ENCODE data around the gene NAV1.

NAV1 gene

GRCh38 chr1:201499795-201500669 lies 38.9 kb upstream of the NAV1 start:
- DNase-seq (ENCODE audit: low read depth in 1 of 2, low spot score in 1 of 2): no peak
- in situ Hi-C loops (cut with HindIII; ENCODE audit: low pct_unique_long_range_greater_than_20kb, low sequenced_read_pairs): no loop called here
- no peak for TF ChIP-seq JUND (IDR thresholded peaks at IDR 0.05; ENCODE audit: low read depth)

GRCh38 chr1:201500670-201501120 lies 38.2 kb upstream of the NAV1 start:
- peak in 1 of 2 experiments; percentile 72 for DNase-seq (ENCODE audit: low read depth in 1 of 2, low spot score in 1 of 2)
- no peak for TF ChIP-seq JUND (IDR thresholded peaks at IDR 0.05; ENCODE audit: low read depth)
- in situ Hi-C loops (cut with HindIII; ENCODE audit: low pct_unique_long_range_greater_than_20kb, low sequenced_read_pairs): no loop called here

GRCh38 chr1:201501144-201501543 lies 37.8 kb upstream of the NAV1 start:
- TF ChIP-seq JUND (IDR thresholded peaks at IDR 0.05; ENCODE audit: low read depth): no peak
- no peak for DNase-seq (ENCODE audit: low read depth in 1 of 2, low spot score in 1 of 2)
- in situ Hi-C loops (cut with HindIII; ENCODE audit: low pct_unique_long_range_greater_than_20kb, low sequenced_read_pairs): no loop called here

- peak in 1 of 2 experiments; percentile 25 for DNase-seq (ENCODE audit: low read depth in 1 of 2, low spot score in 1 of 2)
- in situ Hi-C loops (cut with HindIII; ENCODE audit: low pct_unique_long_range_greater_than_20kb, low sequenced_read_pairs): no loop called here
- no peak for TF ChIP-seq JUND (IDR thresholded peaks at IDR 0.05; ENCODE audit: low read depth)
Measured at GRCh38 chr1:201501812-201502510, 37.0 kb upstream of the NAV1 start.

GRCh38 chr1:201502511-201502857 lies 36.4 kb upstream of the NAV1 start:
- no peak for TF ChIP-seq JUND (IDR thresholded peaks at IDR 0.05; ENCODE audit: low read depth)
- no peak for DNase-seq (ENCODE audit: low read depth in 1 of 2, low spot score in 1 of 2)
- in situ Hi-C loops (cut with HindIII; ENCODE audit: low pct_unique_long_range_greater_than_20kb, low sequenced_read_pairs): no loop called here

DNA sequence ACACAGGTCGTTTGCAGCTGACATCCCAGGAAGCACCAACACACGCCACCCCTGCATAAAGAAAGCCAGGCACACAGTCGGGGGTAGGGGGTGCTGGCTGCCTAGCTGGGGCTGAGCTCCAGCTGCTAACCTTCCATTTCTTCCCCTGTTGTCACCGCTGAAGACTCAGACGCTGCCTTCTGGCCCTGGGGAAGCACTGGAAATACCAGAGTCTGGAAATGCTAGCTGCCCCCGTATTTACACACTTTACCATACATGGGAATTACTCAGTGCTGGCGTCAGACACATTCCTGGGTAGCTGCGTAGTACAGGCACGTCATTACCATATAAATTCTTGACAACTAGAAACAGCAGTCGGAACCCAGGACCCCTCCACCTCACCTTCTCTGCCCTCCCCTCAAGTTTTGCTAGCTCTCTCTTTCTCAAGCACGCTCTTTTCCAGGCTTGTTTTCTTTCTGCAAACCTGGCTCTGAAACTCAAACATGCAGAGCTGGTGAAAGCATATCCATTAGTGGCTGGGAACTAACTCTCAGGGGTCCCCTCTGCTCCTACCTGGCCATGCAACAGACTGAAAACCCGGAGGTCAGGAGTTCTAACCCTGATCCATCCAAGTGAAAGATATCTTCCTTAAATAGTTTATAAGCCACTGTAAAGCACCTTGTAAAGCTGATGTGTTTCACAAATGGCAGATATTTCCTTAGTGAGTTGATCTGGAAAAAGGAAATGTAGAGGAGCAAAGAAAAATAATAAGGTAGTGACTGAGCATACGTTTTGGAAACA lies 35.3 kb upstream of the NAV1 start:
- TF ChIP-seq JUND (IDR thresholded peaks at IDR 0.05; ENCODE audit: low read depth): no peak; the same call in 1 of the 2 replicates
- peak; percentile 60 to 90 for DNase-seq (ENCODE audit: low read depth in 1 of 2, low spot score in 1 of 2)
- in situ Hi-C loops (cut with HindIII; ENCODE audit: low pct_unique_long_range_greater_than_20kb, low sequenced_read_pairs): no loop called here

DNA sequence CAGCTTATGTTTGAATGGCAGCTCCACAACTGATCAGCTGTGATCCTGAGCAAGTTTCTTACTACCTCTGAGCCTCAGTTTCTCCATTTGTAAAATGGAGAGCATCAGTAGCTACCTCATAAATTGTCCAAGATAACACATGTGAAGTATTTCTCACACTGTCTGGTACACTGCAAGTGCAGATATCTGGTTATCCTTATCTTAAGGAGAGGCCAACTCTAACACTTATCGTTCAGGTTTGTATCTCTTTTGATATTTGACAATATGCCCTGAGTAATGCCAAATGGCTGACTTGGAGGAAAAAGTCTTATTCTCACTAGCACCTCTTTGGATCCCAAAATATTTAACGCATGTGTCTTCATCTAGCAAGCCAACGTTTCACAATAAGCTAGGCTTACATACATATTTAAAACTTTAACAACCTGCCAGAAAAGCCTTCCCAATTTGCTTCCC lies 34.7 kb upstream of the NAV1 start:
- in situ Hi-C loops (cut with HindIII; ENCODE audit: low pct_unique_long_range_greater_than_20kb, low sequenced_read_pairs): no loop called here
- no peak for DNase-seq (ENCODE audit: low read depth in 1 of 2, low spot score in 1 of 2)
- no peak for TF ChIP-seq JUND (IDR thresholded peaks at IDR 0.05; ENCODE audit: low read depth)

- TF ChIP-seq JUND (IDR thresholded peaks at IDR 0.05; ENCODE audit: low read depth): no peak
- DNase-seq (ENCODE audit: low read depth in 1 of 2, low spot score in 1 of 2): peak in 1 of 2 experiments; percentile 15
- in situ Hi-C loops (cut with HindIII; ENCODE audit: low pct_unique_long_range_greater_than_20kb, low sequenced_read_pairs): no loop called here
Measured at GRCh38 chr1:201504799-201505502, 34.0 kb upstream of the NAV1 start.

- in situ Hi-C loops (cut with HindIII; ENCODE audit: low pct_unique_long_range_greater_than_20kb, low sequenced_read_pairs): no loop called here
- DNase-seq (ENCODE audit: low read depth in 1 of 2, low spot score in 1 of 2): peak; percentile 60 to 74
- TF ChIP-seq JUND (IDR thresholded peaks at IDR 0.05; ENCODE audit: low read depth): no peak
Measured at GRCh38 chr1:201505503-201505890, 33.4 kb upstream of the NAV1 start.

DNA sequence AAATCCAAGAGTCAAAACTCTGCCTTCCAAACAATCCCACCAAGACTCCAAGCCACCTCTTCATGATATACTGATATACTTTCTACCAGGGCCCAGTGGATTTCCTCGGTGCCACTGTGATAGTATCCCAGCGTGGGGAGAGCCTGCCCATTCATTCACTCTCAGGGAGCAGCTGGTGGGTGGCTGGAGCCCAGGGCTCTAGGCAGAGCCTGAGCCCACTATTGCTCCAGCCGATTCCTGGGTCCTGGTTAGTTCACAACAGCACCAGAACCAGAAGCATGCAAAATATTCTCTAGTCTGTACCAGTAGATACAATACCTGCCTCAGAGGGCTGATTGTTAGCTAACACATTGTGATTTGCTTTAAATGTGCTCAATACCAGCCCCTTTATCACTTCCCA lies 32.8 kb upstream of the NAV1 start:
- TF ChIP-seq JUND (IDR thresholded peaks at IDR 0.05; ENCODE audit: low read depth): no peak
- DNase-seq (ENCODE audit: low read depth in 1 of 2, low spot score in 1 of 2): no peak
- in situ Hi-C loops (cut with HindIII; ENCODE audit: low pct_unique_long_range_greater_than_20kb, low sequenced_read_pairs): no loop called here

- DNase-seq (ENCODE audit: low read depth in 1 of 2, low spot score in 1 of 2): peak; percentile 91 to 96
- TF ChIP-seq JUND (IDR thresholded peaks at IDR 0.05; ENCODE audit: low read depth): no peak
- in situ Hi-C loops (cut with HindIII; ENCODE audit: low pct_unique_long_range_greater_than_20kb, low sequenced_read_pairs): no loop called here
Measured at GRCh38 chr1:201506557-201507359, 32.2 kb upstream of the NAV1 start, which contains the start of gene CSRP1. Gene CSRP1, minus strand, starts transcription at chr1:201507123. Its CDS starts 10,820 bp downstream, at chr1:201496303.

All from T47D (cell line).